ENCODE data around the gene MED12L.

The MED12L gene

DNA sequence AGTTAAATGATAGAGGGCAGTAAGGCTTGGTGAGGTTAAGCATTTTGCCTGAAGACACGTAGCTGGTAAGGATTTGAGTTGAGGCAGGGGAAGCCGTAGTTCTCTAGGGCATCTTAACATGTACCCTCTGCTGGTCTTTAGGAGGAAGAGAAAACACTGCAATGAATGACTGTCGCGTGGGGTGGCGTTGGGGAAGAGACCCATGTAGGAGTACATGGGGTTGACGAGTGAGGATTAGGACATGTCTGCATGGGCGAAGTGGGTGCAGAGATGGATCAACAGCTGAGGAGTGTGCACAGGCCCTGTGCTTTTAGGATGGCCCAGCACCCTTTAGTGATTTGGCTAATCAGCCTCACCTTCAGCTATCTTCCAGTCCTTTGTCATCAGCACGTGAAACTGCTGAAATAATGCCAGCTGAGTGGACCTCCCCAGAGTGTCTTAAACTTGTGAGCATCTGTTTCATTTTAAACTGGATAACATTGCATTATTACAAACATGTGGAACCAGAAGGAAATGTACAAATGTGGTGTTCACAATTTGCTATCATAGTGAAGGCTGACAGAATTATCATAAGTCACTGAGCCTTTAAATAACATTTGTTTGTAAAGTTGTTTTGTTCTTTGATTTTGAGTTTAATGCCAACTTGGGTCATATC lies 177.5 kb downstream of the MED12L start:
- TF ChIP-seq, protein P1, sequence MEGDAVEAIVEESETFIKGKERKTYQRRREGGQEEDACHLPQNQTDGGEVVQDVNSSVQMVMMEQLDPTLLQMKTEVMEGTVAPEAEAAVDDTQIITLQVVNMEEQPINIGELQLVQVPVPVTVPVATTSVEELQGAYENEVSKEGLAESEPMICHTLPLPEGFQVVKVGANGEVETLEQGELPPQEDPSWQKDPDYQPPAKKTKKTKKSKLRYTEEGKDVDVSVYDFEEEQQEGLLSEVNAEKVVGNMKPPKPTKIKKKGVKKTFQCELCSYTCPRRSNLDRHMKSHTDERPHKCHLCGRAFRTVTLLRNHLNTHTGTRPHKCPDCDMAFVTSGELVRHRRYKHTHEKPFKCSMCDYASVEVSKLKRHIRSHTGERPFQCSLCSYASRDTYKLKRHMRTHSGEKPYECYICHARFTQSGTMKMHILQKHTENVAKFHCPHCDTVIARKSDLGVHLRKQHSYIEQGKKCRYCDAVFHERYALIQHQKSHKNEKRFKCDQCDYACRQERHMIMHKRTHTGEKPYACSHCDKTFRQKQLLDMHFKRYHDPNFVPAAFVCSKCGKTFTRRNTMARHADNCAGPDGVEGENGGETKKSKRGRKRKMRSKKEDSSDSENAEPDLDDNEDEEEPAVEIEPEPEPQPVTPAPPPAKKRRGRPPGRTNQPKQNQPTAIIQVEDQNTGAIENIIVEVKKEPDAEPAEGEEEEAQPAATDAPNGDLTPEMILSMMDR (IDR thresholded peaks at IDR 0.05; ENCODE audit: control insufficient read depth, extremely low read depth, insufficient read depth) = no peak
- no peak overlapping the region for H3K4me3 ChIP-seq (ENCODE audit: low read depth, low read length)
- DNase-seq (ENCODE audit: low read depth) = no peak

DNA sequence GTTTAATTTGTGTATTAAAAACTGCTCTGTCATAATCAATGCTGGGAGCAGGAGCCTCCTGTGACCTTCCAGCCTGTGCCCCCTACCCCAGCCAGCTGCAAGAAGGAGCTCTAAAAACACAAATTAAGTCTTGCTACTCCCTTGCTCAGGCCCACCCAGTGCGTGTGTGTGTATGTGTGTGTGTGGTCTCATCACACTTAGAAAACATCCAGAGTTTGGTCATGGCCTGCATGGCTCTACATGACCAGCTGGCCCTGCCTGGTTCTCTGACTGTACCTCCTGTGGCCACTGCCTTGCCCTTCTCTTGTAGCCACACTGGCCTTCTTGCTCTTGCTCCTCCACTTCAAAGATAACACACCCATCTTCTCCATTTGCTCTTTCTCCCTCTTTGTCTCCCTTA lies 179.1 kb downstream of the MED12L start:
- no peak for DNase-seq (ENCODE audit: low read depth)
- no peak overlapping the region for H3K4me3 ChIP-seq (ENCODE audit: low read depth, low read length)
- TF ChIP-seq, protein P1 (IDR thresholded peaks at IDR 0.05; ENCODE audit: control insufficient read depth, extremely low read depth, insufficient read depth) = no peak

DNA sequence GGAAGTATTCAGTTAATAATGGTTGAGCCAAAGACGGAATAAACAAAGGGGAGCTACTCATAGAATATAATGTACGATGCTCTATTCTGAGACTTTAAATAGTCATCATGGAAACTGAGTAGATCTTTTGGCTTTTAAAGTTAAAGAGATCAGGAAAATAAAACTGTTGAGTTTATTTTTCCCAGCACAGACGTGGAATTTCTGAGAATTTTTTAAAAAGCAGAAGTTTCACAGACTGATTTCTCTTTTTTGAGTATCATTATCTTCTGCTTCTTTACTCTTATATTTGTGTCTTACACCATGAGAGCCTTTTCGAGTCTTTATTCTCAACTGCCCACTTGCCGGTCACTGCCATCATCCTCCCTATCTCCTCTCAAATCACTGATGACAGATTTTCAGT lies 179.7 kb downstream of the MED12L start:
- H3K4me3 ChIP-seq (ENCODE audit: low read depth, low read length) = no peak overlapping the region
- no peak for DNase-seq (ENCODE audit: low read depth)
- TF ChIP-seq, protein P1 (IDR thresholded peaks at IDR 0.05; ENCODE audit: control insufficient read depth, extremely low read depth, insufficient read depth) = no peak

DNA sequence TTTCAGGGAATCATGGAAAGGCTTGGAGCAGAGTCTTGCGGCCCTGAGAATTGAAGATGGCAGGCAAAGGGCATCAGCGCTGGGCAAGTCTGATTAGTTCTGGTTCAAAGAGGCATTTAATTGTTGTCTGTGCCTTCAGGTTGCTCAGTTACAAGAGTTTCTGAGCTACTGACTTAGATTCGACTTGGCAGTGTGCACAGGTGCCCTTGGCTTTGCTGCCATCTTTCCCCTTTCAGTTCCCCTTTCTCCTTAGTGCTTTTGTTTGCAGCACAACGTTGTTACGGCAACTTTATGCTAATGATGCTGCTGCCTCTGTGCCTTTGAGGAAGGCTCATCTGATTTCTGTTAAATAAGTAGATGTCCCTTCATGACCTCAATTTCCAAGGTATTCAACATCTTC lies 180.4 kb downstream of the MED12L start:
- no peak overlapping the region for H3K4me3 ChIP-seq (ENCODE audit: low read depth, low read length)
- TF ChIP-seq, protein P1 (IDR thresholded peaks at IDR 0.05; ENCODE audit: control insufficient read depth, extremely low read depth, insufficient read depth) = no peak
- DNase-seq (ENCODE audit: low read depth) = no peak

DNA sequence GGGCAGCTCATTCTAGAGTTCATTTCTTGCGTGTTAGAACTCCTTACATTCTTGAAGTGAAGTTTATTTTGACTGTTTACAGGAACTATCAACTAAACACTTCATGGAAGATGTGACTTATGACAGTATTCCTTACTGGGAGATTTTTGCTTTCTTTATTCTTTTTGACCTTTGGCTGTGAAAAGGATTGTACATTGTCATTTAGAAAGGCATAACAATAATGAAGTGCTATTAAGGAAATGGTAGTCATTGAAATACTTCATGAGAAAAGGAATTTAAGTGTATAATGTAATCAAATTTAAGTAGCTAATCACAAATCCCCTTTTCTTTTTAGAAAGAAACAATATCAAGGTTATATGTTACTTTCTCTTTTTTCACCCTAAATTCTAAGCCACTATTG lies 181.6 kb downstream of the MED12L start:
- no peak overlapping the region for H3K4me3 ChIP-seq (ENCODE audit: low read depth, low read length)
- TF ChIP-seq, protein P1 (IDR thresholded peaks at IDR 0.05; ENCODE audit: control insufficient read depth, extremely low read depth, insufficient read depth) = no peak
- no peak for DNase-seq (ENCODE audit: low read depth)

DNA sequence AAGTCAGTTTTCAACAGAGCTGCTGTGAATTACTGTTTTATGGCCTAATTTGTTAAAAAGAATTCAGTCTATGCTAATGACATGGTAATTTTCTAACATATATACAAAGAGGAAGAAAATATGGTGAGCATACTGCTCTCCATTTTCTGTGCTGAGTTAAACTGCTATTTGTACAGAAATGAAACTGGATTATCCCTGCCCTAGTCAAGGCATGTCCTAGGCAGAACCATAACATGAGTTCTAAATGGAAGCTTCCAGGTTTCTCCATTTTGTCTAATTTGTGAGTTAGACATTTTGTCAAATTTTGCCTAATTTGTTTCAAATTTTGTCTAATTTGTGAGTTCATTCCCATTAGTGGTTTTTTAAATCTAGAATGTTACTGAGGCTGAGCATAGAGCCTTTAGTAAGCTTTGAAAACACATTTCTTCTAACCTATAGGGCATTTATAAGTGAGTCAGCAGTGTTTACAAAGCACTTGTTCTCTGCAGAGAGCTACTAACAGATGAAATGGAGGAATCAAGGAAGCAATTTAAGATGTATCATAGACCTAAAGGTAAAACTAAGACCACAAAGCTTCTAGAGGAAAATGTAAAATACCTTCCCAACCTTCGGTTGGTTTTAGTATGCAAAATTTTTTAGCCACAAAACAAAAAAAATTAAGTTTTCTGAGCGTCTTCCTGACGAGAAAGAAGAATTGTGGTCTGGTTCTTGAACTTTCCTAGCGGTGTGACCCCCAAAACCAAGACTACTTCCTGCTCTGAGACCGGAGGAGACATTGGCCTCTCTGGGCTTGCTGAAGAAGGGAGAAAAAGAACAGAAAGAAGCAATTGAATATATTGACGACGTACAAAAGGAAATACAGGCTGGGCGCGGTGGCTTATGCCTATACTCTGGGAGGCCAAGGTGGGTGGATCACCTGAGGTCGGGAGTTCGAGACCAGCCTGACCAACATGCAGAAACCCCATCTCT lies 183.1 kb downstream of the MED12L start:
- no peak for DNase-seq (ENCODE audit: low read depth)
- H3K4me3 ChIP-seq (ENCODE audit: low read depth, low read length) = no peak overlapping the region
- TF ChIP-seq, protein P1 (IDR thresholded peaks at IDR 0.05; ENCODE audit: control insufficient read depth, extremely low read depth, insufficient read depth) = no peak

Data from LNCaP clone FGC (cell line).